Mesenchymal stem cell (in vitro differentiated cells and primary cell): ENCODE measurements around the gene TGFB1.
A peak's percentile ranks its signal among the peaks of the same experiment; 100 is the strongest.

Experiments
- DNase-seq: peaks from one replicate; pipeline ENCODE4 v3.0.0-alpha.2; 2013
- H2AFZ ChIP-seq: one replicate; pipeline ENCODE4 v1.6.1; 2013; ENCODE audit warnings: low read depth, mild to moderate bottlenecking, control low read depth, inconsistent platforms, low read length, moderate library complexity
- H2AK5ac ChIP-seq: 2 replicates; pipeline ENCODE4 v1.6.1; 2013; ENCODE audit warnings: low read length, moderate library complexity, mild to moderate bottlenecking, inconsistent platforms; ENCODE audit not compliant: severe bottlenecking
- H2BK120ac ChIP-seq: one replicate; pipeline ENCODE4 v1.6.1; 2013; ENCODE audit warnings: low read depth, mild to moderate bottlenecking, inconsistent platforms, low read length, moderate library complexity
- H2BK12ac ChIP-seq, 2 experiments: one replicate each; pipeline ENCODE4 v1.6.1; 2013; ENCODE audit warnings: inconsistent platforms in 2 of 2, low read length in 2 of 2, mild to moderate bottlenecking in 2 of 2, moderate library complexity in 2 of 2, control low read depth in 1 of 2
- H2BK15ac ChIP-seq: one replicate; pipeline ENCODE4 v1.6.1; 2013; ENCODE audit warnings: mild to moderate bottlenecking, low read depth, inconsistent platforms; ENCODE audit not compliant: poor library complexity, severe bottlenecking
- H2BK5ac ChIP-seq: 2 replicates; pipeline ENCODE4 v1.6.1; 2013; ENCODE audit warnings: low read depth, mild to moderate bottlenecking, low read length, control low read depth, inconsistent platforms; ENCODE audit not compliant: poor library complexity, severe bottlenecking
- H3K14ac ChIP-seq, 2 experiments: one replicate each; pipeline ENCODE4 v1.6.1; 2013; ENCODE audit warnings: inconsistent platforms in 2 of 2, low read length in 2 of 2, control low read depth in 1 of 2, mild to moderate bottlenecking in 1 of 2, moderate library complexity in 1 of 2
- H3K18ac ChIP-seq, 2 experiments: one replicate each; pipeline ENCODE4 v1.6.1; 2013; ENCODE audit warnings: inconsistent platforms in 2 of 2, low read length in 2 of 2, control low read depth in 1 of 2, low read depth in 1 of 2, mild to moderate bottlenecking in 1 of 2
- H3K23ac ChIP-seq, 2 experiments: one replicate each; pipeline ENCODE4 v1.6.1; 2013; ENCODE audit warnings: inconsistent platforms in 2 of 2, low read length in 2 of 2, mild to moderate bottlenecking in 2 of 2, moderate library complexity in 2 of 2, control low read depth in 1 of 2
- H3K27ac ChIP-seq: 2 replicates; pipeline ENCODE4 v1.5.1; 2013; ENCODE audit warnings: mild to moderate bottlenecking, moderate library complexity, low read length, control low read depth, inconsistent platforms; ENCODE audit not compliant: poor library complexity, severe bottlenecking
- H3K27me3 ChIP-seq, 2 experiments: 2 replicates each; pipeline versions ENCODE4 v1.6.1 to v1.7.0; 2013; ENCODE audit warnings: low read length in 2 of 2, mild to moderate bottlenecking in 2 of 2, moderate library complexity in 2 of 2, control low read depth in 1 of 2, inconsistent platforms in 1 of 2; ENCODE audit not compliant: control insufficient read depth in 1 of 2, insufficient read depth in 1 of 2
- H3K36me3 ChIP-seq, 2 experiments: 2 replicates each; pipeline versions ENCODE4 v1.6.1 to v1.7.0; 2013; ENCODE audit warnings: low read length in 2 of 2, control low read depth in 1 of 2, inconsistent platforms in 1 of 2, low read depth in 1 of 2, mild to moderate bottlenecking in 1 of 2; ENCODE audit not compliant: insufficient read depth in 2 of 2, control insufficient read depth in 1 of 2
- H3K4ac ChIP-seq, 2 experiments: one replicate each; pipeline ENCODE4 v1.6.1; 2013; ENCODE audit warnings: inconsistent platforms in 2 of 2, low read length in 2 of 2, mild to moderate bottlenecking in 2 of 2, moderate library complexity in 2 of 2, control low read depth in 1 of 2, low read depth in 1 of 2
- H3K4me1 ChIP-seq: 2 replicates; pipeline ENCODE4 v1.6.1; 2013; ENCODE audit warnings: low read depth, low read length, control low read depth; ENCODE audit not compliant: control insufficient read depth, insufficient read depth
- H3K4me2 ChIP-seq: 2 replicates; pipeline ENCODE4 v1.6.1; 2013; ENCODE audit warnings: low read length, mild to moderate bottlenecking, inconsistent platforms; ENCODE audit not compliant: poor library complexity, severe bottlenecking
- H3K4me3 ChIP-seq, 2 experiments: 2 replicates each; pipeline versions ENCODE4 v1.5.1 to v1.7.0; 2013; ENCODE audit warnings: low read length in 2 of 2, mild to moderate bottlenecking in 2 of 2, control low read depth in 1 of 2, low read depth in 1 of 2; ENCODE audit not compliant: insufficient read depth in 1 of 2
- H3K79me1 ChIP-seq: replicated peaks from 2 replicates; pipeline ENCODE4 v1.6.1; 2013; ENCODE audit warnings: mild to moderate bottlenecking, control low read depth, low read length, inconsistent platforms; ENCODE audit not compliant: poor library complexity, severe bottlenecking
- H3K9ac ChIP-seq: 2 replicates; pipeline ENCODE4 v1.7.0; 2013; ENCODE audit warnings: mild to moderate bottlenecking, low read length, moderate library complexity
- H3K9me3 ChIP-seq: 2 replicates; pipeline ENCODE4 v1.7.0; 2013; ENCODE audit warnings: mild to moderate bottlenecking, low read length; ENCODE audit not compliant: control insufficient read depth
- H4K8ac ChIP-seq: one replicate; pipeline ENCODE4 v1.6.1; 2013; ENCODE audit warnings: inconsistent platforms, mild to moderate bottlenecking, low read length, moderate library complexity
- H4K91ac ChIP-seq: one replicate; pipeline ENCODE4 v1.6.1; 2013; ENCODE audit warnings: mild to moderate bottlenecking, low read length, inconsistent platforms
- WGBS: methylation state at CpG from one replicate; pipeline ENCODE4 v1.1.7; 2013; ENCODE audit warnings: mixed read lengths; 5-methylcytosine and 5-hydroxymethylcytosine counted together

Gene TGFB1

DNA sequence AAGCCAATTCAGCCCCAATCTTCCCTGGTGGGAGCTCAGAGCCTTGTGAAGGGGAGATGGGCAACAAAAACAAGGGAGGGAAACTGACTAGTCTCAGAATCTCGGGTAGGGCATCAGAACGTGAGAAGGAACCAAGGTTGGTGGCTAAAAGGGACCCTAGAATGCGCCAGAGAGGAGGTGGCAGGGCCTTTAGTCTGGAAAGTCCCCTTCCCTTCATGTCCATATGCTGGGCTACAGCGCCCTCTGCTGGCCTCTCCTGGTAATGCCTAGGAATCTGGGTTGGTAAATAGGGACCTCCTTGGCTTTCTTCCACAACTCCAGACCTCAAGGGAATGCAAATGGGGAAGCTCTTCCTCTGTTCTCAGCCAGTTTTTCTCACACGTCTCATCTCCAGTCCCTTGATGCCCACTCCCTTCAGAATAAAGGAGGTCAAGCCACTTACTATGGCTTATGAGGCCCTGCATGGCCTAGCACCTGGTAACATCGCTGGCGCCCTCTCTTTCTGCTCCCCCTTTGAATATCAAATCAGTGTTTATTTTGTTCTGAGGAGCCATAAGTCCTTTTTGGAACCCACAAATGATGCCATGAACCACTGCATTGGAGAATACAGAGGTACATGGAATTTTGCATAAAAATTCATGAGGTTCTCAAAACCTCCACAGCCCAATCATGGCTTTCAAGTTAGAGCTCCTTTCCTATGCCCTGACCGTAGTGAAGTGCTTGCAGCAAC is 45.1 kb downstream of the TGFB1 start:
- no peak overlapping the region for H2AK5ac ChIP-seq
- peaks cover 52 to 59% of the 10 kb centered on the region in 2 experiments for H3K36me3 ChIP-seq
- 36% methylated on average over 7 of the region's 8 CpGs for WGBS
- peak overlapping the region in 1 of 2 experiments; percentile 85 for H3K4me3 ChIP-seq
- H4K91ac ChIP-seq = peak overlapping the region; percentile 56
- H3K4me1 ChIP-seq = peaks cover 18% of the 10 kb centered on the region
- no peak overlapping the region for H3K23ac ChIP-seq
- DNase-seq = peak; percentile 94
- no peak overlapping the region for H3K4me2 ChIP-seq
- H3K9me3 ChIP-seq = no peaks in the 10 kb centered on the region
- no peaks in the 10 kb centered on the region for H3K27me3 ChIP-seq
- H3K27ac ChIP-seq = peak overlapping the region; percentile 99
- peak overlapping the region; percentile 99 for H3K9ac ChIP-seq
- H3K14ac ChIP-seq = peak overlapping the region in 1 of 2 experiments; percentile 4
- peak overlapping the region; percentile 23 to 55 for H3K18ac ChIP-seq
- H2BK12ac ChIP-seq = peak overlapping the region in 1 of 2 experiments; percentile 70
- H2BK15ac ChIP-seq = no peak overlapping the region
- H4K8ac ChIP-seq = no peak overlapping the region
- no peak overlapping the region for H2BK5ac ChIP-seq
- peak overlapping the region; percentile 7 for H2AFZ ChIP-seq
- peak overlapping the region in 1 of 2 experiments; percentile 49 for H3K4ac ChIP-seq
- no peak overlapping the region for H2BK120ac ChIP-seq
- H3K79me1 ChIP-seq = peaks cover 35% of the 10 kb centered on the region

DNA sequence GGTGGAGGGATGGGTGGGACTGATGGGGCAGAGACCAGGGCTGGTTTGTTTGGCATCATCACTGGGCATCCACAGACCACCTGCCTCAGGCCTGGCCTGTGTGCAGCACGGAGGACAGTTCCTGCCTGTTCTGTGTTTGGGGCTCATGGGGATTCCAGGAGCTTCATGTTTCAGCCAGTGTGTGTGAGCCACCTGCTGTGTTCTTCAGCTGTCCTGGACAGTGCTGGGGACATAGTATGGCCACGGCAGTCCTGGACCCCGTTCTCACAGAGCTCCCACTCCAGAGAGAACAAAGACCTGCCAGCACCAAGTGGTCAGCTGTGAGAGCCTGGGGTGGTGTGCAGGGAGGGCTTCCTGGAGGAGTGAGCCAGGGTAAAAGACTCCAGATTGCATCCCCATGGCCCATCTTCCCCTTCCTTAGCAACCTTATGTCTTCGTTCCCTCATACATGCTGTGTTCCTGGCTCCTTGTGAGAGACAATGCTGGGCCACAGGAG is 45.7 kb downstream of the TGFB1 start:
- Histone ChIP-seq H3K79me1 (peaks cover 32% of the 10 kb centered on the region), H3K27ac (peak overlapping the region; percentile 49), H3K27me3 (no peaks in the 10 kb centered on the region), H2BK120ac (no peak overlapping the region), H3K4ac (peak overlapping the region in 1 of 2 experiments; percentile 38), H3K36me3 (peaks cover 52 to 59% of the 10 kb centered on the region in 2 experiments), H3K9me3 (no peaks in the 10 kb centered on the region), H2BK5ac (no peak overlapping the region), H2AK5ac (peak overlapping the region; percentile 37), H3K4me2 (no peak overlapping the region), H2BK15ac (no peak overlapping the region), H2AFZ (peak overlapping the region; percentile 7), H3K18ac (peak overlapping the region in 1 of 2 experiments; percentile 55), H3K9ac (peak overlapping the region; percentile 99), H4K91ac (no peak overlapping the region), H3K4me1 (peaks cover 18% of the 10 kb centered on the region), H3K4me3 (no peak overlapping the region), H4K8ac (no peak overlapping the region), H2BK12ac (peak overlapping the region in 1 of 2 experiments; percentile 70), H3K23ac (no peak overlapping the region), H3K14ac (no peak overlapping the region)
- WGBS = 79% methylated on average over 4 of the region's 4 CpGs
- no peak for DNase-seq

DNA sequence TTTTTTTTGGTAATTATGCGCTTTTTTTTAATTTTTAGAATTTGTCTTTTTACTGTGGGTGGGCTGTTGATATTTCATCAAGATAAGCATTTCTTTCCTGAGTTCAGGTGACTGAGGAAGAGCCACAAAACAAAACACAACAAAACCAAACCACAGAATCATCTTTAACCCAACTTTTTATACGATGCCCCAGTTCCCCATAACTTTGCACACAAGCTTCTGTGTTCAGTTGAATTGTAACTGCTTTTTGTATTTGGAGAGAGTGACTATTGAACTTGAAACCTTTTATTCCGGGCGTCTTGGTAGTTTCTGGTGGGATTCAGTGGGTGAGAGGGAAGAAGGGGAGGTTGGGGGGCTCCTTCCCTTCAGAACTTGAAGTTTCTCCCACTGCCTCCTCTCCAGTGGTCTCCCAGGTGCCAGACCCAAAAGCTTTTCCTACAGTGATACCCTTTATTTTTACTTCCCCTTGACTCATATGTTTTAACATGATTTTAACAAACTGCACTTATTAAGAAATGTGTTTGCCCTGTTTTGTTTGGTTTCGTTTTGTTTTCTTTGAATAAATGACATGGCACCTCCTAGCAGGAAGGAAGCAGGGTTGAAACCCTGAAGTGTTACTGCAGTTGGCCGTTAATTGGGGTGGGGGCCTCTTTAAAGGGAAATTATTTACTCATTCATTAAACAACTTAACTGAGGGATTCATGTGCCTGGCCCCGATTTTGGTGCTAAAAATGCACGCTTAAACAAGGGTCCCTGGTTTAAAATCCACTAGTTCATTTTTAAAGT is 46.4 kb downstream of the TGFB1 start:
- no peak overlapping the region for H3K18ac ChIP-seq

More for the DNA sequence above, 46.4 kb downstream of the TGFB1 start:
- Histone ChIP-seq H3K14ac (no peak overlapping the region), H2BK15ac (no peak overlapping the region), H3K4ac (no peak overlapping the region), H3K23ac (no peak overlapping the region), H3K36me3 (peaks cover 52 to 59% of the 10 kb centered on the region in 2 experiments), H4K8ac (no peak overlapping the region), H3K27ac (no peak overlapping the region), H3K27me3 (no peaks in the 10 kb centered on the region), H4K91ac (no peak overlapping the region), H2BK120ac (no peak overlapping the region), H3K4me1 (peaks cover 18% of the 10 kb centered on the region), H2BK5ac (no peak overlapping the region), H3K9ac (peak overlapping the region; percentile 99), H3K9me3 (no peaks in the 10 kb centered on the region), H3K79me1 (peaks cover 33% of the 10 kb centered on the region), H2AFZ (no peak overlapping the region), H2BK12ac (no peak overlapping the region), H3K4me2 (no peak overlapping the region), H2AK5ac (no peak overlapping the region), H3K4me3 (no peak overlapping the region)
- WGBS = 97% methylated on average over 7 of the region's 8 CpGs
- DNase-seq = no peak
